ENCODE results near the gene PTPN22.

Gene PTPN22

DNA sequence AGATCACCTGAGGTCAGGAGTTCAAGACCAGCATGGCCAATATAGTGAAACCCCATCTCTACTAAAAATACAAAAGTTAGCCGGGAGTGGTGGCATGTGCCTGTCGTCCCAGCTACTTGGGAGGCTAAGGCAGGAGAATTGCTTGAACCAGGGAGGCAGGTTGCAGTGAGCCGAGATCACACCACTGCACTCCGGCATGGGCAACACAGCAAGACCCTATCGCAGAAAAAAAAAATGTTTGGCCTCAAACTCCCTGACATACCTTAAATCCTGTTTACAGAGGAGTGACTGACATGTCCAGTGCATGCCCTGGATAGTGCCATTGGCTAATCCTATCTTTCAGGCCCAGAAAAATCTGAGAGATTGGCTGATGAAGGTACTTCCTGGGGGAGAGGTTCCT lies 45.5 kb upstream of the PTPN22 start:
- no peak overlapping the region for H3K27ac ChIP-seq (ENCODE audit: low read depth, low read length)
- 0 out of 2 replicates have a peak, but pooled peaks cover 3% of the 10 kb centered on the region for H3K36me3 ChIP-seq (ENCODE audit: low read length)
- no peaks in the 10 kb centered on the region for H3F3A ChIP-seq (ENCODE audit: insufficient read depth)
- no peaks in the 10 kb centered on the region; the same call in 1 of the 2 replicates for H3K79me2 ChIP-seq (ENCODE audit: insufficient read depth, low read length)
- no peaks in the 10 kb centered on the region for H3K9me2 ChIP-seq (replicated peaks; ENCODE audit: insufficient read depth, low read length)
- no peaks in the 10 kb centered on the region for H3K9me3 ChIP-seq (ENCODE audit: insufficient read depth, low read length)
- H3K4me2 ChIP-seq (ENCODE audit: low read depth, low read length, poor library complexity, severe bottlenecking) = no peak overlapping the region
- H4K20me1 ChIP-seq (ENCODE audit: low read depth, low read length) = no peaks in the 10 kb centered on the region
- no peak overlapping the region for H2AFZ ChIP-seq (ENCODE audit: low read depth, low read length, severe bottlenecking)
- TF ChIP-seq EZH2phosphoT487 (conservative IDR thresholded peaks at IDR 0.05; ENCODE audit: low read length) = no peak
- TF ChIP-seq, protein P1, sequence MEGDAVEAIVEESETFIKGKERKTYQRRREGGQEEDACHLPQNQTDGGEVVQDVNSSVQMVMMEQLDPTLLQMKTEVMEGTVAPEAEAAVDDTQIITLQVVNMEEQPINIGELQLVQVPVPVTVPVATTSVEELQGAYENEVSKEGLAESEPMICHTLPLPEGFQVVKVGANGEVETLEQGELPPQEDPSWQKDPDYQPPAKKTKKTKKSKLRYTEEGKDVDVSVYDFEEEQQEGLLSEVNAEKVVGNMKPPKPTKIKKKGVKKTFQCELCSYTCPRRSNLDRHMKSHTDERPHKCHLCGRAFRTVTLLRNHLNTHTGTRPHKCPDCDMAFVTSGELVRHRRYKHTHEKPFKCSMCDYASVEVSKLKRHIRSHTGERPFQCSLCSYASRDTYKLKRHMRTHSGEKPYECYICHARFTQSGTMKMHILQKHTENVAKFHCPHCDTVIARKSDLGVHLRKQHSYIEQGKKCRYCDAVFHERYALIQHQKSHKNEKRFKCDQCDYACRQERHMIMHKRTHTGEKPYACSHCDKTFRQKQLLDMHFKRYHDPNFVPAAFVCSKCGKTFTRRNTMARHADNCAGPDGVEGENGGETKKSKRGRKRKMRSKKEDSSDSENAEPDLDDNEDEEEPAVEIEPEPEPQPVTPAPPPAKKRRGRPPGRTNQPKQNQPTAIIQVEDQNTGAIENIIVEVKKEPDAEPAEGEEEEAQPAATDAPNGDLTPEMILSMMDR (IDR thresholded peaks at IDR 0.05; ENCODE audit: insufficient read depth, low read length, poor library complexity, severe bottlenecking) = no peak
- H3K4me3 ChIP-seq (ENCODE audit: insufficient read depth, low read length, poor library complexity, severe bottlenecking) = no peak overlapping the region
- no peak overlapping the region for H3K9ac ChIP-seq (ENCODE audit: low read length)
- H3K27me3 ChIP-seq (ENCODE audit: low read length) = no peaks in the 10 kb centered on the region

DNA sequence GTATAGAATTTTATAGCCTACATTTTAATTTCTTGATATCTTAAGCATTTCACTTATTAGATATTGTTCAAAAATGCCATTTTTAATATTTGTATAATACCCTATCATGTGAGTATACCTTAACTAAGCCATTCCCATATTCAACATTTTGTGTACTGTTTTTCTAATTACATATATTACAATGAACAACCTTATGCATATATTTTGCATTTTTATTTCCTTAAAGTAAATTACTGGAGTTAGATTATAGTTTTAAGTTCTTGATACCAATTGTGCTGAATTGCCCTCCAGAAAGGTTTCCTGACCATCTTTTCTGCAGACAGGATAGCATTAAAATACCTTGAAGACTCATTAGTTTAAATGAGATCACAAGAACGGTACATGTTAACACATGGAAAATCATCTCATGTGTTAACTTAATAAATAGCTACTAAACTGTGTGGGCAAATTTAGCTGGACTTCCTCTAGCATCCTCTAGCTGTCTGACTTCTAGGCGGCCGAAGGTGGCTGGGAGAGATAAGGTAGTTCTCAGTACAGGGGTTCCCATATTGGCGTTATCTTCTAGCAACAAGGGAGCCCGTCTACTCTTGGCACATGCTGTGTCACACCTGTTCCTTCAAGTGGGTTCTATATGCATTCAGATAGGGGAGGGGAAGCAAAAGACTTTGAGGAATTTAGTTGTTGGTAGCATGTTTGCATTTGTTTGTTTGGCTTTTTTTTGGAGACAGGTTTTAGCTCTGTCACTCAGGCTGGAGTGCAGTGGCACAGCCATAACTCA lies 42.6 kb upstream of the PTPN22 start:
- H4K20me1 ChIP-seq (ENCODE audit: low read depth, low read length) = no peaks in the 10 kb centered on the region
- no peaks in the 10 kb centered on the region for H3K9me3 ChIP-seq (ENCODE audit: insufficient read depth, low read length)
- H3K27me3 ChIP-seq (ENCODE audit: low read length) = no peaks in the 10 kb centered on the region
- peaks cover 19% of the 10 kb centered on the region; the same call in 1 of the 2 replicates for H3K36me3 ChIP-seq (ENCODE audit: low read length)
- no peak overlapping the region for H3K4me3 ChIP-seq (ENCODE audit: insufficient read depth, low read length, poor library complexity, severe bottlenecking)
- H3K9me2 ChIP-seq (replicated peaks; ENCODE audit: insufficient read depth, low read length) = no peaks in the 10 kb centered on the region
- no peak overlapping the region for H3K9ac ChIP-seq (ENCODE audit: low read length)
- H3F3A ChIP-seq (ENCODE audit: insufficient read depth) = no peaks in the 10 kb centered on the region
- no peak overlapping the region for H2AFZ ChIP-seq (ENCODE audit: low read depth, low read length, severe bottlenecking)
- no peak for TF ChIP-seq EZH2phosphoT487 (conservative IDR thresholded peaks at IDR 0.05; ENCODE audit: low read length)
- TF ChIP-seq, protein P1 (IDR thresholded peaks at IDR 0.05; ENCODE audit: insufficient read depth, low read length, poor library complexity, severe bottlenecking) = no peak
- H3K27ac ChIP-seq (ENCODE audit: low read depth, low read length) = no peak overlapping the region
- no peak overlapping the region for H3K4me2 ChIP-seq (ENCODE audit: low read depth, low read length, poor library complexity, severe bottlenecking)
- no peaks in the 10 kb centered on the region; the same call in 1 of the 2 replicates for H3K79me2 ChIP-seq (ENCODE audit: insufficient read depth, low read length)

DNA sequence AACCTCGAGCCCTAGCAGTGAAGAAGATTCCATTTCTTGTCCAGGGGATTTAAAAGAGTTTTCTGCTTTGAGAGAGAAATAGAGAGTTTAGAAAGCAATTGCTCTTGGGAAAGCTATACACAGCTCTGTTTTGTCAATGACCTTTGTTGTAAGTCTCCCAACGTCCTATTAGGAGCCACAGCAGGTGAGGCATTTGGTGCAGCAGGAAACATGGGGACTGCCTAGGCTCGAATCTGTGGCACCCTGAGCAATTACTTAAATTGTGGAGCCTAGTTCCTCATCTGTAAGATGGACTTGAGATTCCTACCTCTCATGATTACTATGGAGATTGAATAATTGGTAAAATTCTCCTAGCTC lies 41.8 kb upstream of the PTPN22 start:
- Histone ChIP-seq H3K27ac (ENCODE audit: low read depth, low read length) (no peak overlapping the region), H4K20me1 (ENCODE audit: low read depth, low read length) (no peaks in the 10 kb centered on the region), H3K36me3 (ENCODE audit: low read length) (peaks cover 23% of the 10 kb centered on the region; the same call in 1 of the 2 replicates), H3K9ac (ENCODE audit: low read length) (no peak overlapping the region), H3K27me3 (ENCODE audit: low read length) (no peaks in the 10 kb centered on the region), H3F3A (ENCODE audit: insufficient read depth) (no peaks in the 10 kb centered on the region), H3K4me3 (ENCODE audit: insufficient read depth, low read length, poor library complexity, severe bottlenecking) (no peak overlapping the region), H3K9me2 (replicated peaks; ENCODE audit: insufficient read depth, low read length) (no peaks in the 10 kb centered on the region), H3K79me2 (ENCODE audit: insufficient read depth, low read length) (no peaks in the 10 kb centered on the region; the same call in 1 of the 2 replicates), H3K9me3 (ENCODE audit: insufficient read depth, low read length) (no peaks in the 10 kb centered on the region), H2AFZ (ENCODE audit: low read depth, low read length, severe bottlenecking) (no peak overlapping the region), H3K4me2 (ENCODE audit: low read depth, low read length, poor library complexity, severe bottlenecking) (no peak overlapping the region)
- no peak for TF ChIP-seq EZH2phosphoT487 (conservative IDR thresholded peaks at IDR 0.05; ENCODE audit: low read length)

Data from SU-DHL-6 (cell line).